ENCODE results near the gene COL27A1. TPM values are rescaled to one million over a fixed set of nuclear protein-coding genes. Genes with fewer than 3 reads are reported as not detected.

COL27A1 gene
- total RNA-seq, 1 experiment from 2014 or later = 20.1 TPM

- intact Hi-C loops (cut with micrococcal nuclease; ENCODE audit: unreplicated experiment) = no loop called here
- DNase-seq = no peak
- no peak overlapping the region for H3K27ac Mint-ChIP-seq (ENCODE audit: unreplicated experiment)
- H3K9me3 Mint-ChIP-seq (ENCODE audit: low read depth, unreplicated experiment) = no peaks in the 10 kb centered on the region
- no peak for TF ChIP-seq CTCF (IDR thresholded peaks at IDR 0.05; ENCODE audit: unreplicated experiment)
- H3K4me1 Mint-ChIP-seq (ENCODE audit: low read depth, unreplicated experiment) = no peaks in the 10 kb centered on the region
- no peaks in the 10 kb centered on the region for H3K27me3 Mint-ChIP-seq (ENCODE audit: unreplicated experiment)
- CTCF ChIA-PET = no interaction called here
- no peak overlapping the region for H3K4me3 Mint-ChIP-seq (ENCODE audit: low read depth, unreplicated experiment)
- no TSS peak for BruUV-seq (replicated peaks)
- peaks cover 4% of the 10 kb centered on the region for H3K36me3 Mint-ChIP-seq (ENCODE audit: insufficient read depth, unreplicated experiment)
These were observed 22.2 kb downstream of the COL27A1 start for GRCh38 chr9:114177423-114178064.

- intact Hi-C loops (cut with micrococcal nuclease; ENCODE audit: unreplicated experiment) = no loop called here
- Mint-ChIP-seq H3K9me3 (ENCODE audit: low read depth, unreplicated experiment) (no peaks in the 10 kb centered on the region), H3K27ac (ENCODE audit: unreplicated experiment) (no peak overlapping the region), H3K4me1 (ENCODE audit: low read depth, unreplicated experiment) (no peaks in the 10 kb centered on the region), H3K36me3 (ENCODE audit: insufficient read depth, unreplicated experiment) (peaks cover 4% of the 10 kb centered on the region), H3K4me3 (ENCODE audit: low read depth, unreplicated experiment) (no peak overlapping the region), H3K27me3 (ENCODE audit: unreplicated experiment) (no peaks in the 10 kb centered on the region)
- CTCF ChIA-PET = no interaction called here
- no peak for TF ChIP-seq CTCF (IDR thresholded peaks at IDR 0.05; ENCODE audit: unreplicated experiment)
- no TSS peak for BruUV-seq (replicated peaks)
- no peak for DNase-seq
These were observed 22.7 kb downstream of the COL27A1 start for GRCh38 chr9:114178076-114178475.

GRCh38 chr9:114178756-114179450 lies 23.6 kb downstream of the COL27A1 start:
- Mint-ChIP-seq H3K36me3 (ENCODE audit: insufficient read depth, unreplicated experiment) (peaks cover 4% of the 10 kb centered on the region), H3K27me3 (ENCODE audit: unreplicated experiment) (no peaks in the 10 kb centered on the region), H3K4me1 (ENCODE audit: low read depth, unreplicated experiment) (no peaks in the 10 kb centered on the region), H3K27ac (ENCODE audit: unreplicated experiment) (no peak overlapping the region), H3K9me3 (ENCODE audit: low read depth, unreplicated experiment) (no peaks in the 10 kb centered on the region), H3K4me3 (ENCODE audit: low read depth, unreplicated experiment) (no peak overlapping the region)
- DNase-seq = no peak
- TF ChIP-seq CTCF (IDR thresholded peaks at IDR 0.05; ENCODE audit: unreplicated experiment) = no peak
- BruUV-seq (replicated peaks) = no TSS peak
- CTCF ChIA-PET = no interaction called here
- intact Hi-C loops (cut with micrococcal nuclease; ENCODE audit: unreplicated experiment) = no loop called here

GRCh38 chr9:114179516-114179915 lies 24.2 kb downstream of the COL27A1 start:
- DNase-seq = no peak
- H3K27me3 Mint-ChIP-seq (ENCODE audit: unreplicated experiment) = no peaks in the 10 kb centered on the region
- CTCF ChIA-PET = no interaction called here
- no TSS peak for BruUV-seq (replicated peaks)
- H3K36me3 Mint-ChIP-seq (ENCODE audit: insufficient read depth, unreplicated experiment) = peaks cover 4% of the 10 kb centered on the region
- H3K4me3 Mint-ChIP-seq (ENCODE audit: low read depth, unreplicated experiment) = no peak overlapping the region
- no peaks in the 10 kb centered on the region for H3K4me1 Mint-ChIP-seq (ENCODE audit: low read depth, unreplicated experiment)
- H3K9me3 Mint-ChIP-seq (ENCODE audit: low read depth, unreplicated experiment) = no peaks in the 10 kb centered on the region
- intact Hi-C loops (cut with micrococcal nuclease; ENCODE audit: unreplicated experiment) = no loop called here
- no peak for TF ChIP-seq CTCF (IDR thresholded peaks at IDR 0.05; ENCODE audit: unreplicated experiment)
- no peak overlapping the region for H3K27ac Mint-ChIP-seq (ENCODE audit: unreplicated experiment)
